CD4-positive, alpha-beta T cell treated with Interleukin-6 at 100 ng/mL for 8 hours (primary cell): ENCODE results near the gene WFDC1.
"Not testable (repeated sequence)": the region's sequence is repeated elsewhere in the genome, so short reads cannot be mapped to it uniquely, and the experiment has no call there.

Experiments used
- DNase-seq: peaks from one replicate; pipeline ENCODE4 v3.0.0-alpha.2; 2020; ENCODE audit warnings: mixed read lengths, low spot score

WFDC1 gene

DNA sequence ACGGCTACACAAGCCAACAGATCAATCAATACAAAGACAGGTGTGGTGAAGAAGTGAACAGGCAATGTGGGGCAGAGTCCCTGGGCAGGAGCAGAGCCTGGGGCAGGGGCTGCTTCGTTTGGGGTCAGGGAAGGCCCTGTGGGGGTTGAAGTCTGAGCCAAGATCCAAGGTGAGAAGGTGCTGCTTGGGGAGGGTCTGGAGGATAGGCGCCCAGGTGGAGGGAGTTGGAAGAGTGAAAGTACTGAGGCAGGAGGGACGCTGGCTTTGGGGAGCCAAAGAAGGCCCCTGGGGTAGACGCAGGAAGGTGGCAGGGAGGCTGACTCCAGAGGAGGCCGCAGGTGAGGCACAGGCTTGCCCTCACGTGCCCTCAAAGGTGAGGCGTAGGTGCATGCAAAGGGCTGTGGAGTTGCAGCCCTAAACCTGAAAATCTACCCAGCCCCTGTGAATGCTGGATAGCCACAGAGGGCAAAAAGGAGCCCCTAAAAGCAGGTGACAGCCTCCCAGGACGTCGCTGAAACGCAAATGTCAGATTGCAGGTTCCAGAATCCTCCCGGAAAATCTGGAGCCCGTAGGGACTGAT, 33.3 kb downstream of the WFDC1 start:
- DNase-seq, result no peak

DNA sequence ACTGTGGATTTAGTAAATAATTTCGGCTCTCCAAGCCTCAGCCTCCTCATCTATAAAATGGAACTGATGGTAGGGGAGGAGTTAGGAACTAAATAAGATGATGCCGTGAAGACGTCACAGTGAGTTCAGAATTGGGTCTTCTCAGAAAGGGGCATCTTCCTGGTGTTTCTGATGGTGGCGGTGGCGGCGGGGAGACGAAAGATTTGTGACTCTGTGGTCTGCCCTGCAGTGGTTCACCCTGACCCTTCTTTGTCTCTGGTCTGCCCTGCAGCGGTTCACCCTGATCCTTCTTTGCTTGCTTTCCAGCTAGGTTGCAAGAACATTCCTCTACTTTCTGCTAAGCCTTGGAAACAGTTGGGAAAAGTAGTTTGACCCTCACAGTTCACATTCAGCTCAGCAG, 34.3 kb downstream of the WFDC1 start:
- no peak for DNase-seq

DNA sequence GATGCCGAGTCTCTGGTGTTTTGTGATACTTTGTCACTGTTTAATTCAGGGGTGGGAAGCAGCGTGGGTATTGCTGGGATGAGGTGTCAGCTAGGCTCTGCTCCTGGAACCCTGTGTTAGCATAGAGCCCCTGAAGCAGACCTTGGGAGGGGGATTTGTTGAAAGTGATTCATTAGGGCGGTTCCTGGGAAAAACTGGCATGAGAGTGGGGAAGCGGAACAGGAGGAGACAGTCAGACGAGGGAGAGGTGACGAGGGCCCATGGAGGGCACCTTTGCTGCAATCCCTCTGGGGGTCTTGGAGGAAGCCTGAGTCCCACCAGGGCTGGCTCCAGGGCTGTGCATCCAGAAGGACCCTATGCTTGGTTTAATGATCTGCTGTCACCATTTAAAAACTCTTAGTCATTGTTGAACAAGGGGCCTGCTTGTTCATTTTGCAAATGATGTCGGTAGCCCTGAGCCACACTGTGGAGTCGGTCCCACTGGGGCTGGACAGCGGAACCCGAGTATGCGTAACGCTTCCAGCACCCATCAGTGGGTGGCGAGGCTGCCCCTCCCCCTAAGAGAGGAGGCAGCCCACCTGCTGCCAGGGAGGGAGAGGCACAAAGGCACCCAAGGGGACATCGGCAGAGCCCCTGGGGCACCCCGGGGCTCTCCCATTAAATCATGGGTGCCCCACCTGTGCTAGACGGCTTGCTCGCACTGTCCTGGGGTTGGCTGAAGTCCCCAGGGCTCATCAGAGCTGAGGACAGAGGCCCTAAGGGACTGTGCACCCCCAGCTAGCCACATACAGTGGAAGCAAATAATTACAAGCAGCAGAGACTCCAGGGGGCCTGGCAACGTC, 35.4 kb downstream of the WFDC1 start:
- no peak for DNase-seq

DNA sequence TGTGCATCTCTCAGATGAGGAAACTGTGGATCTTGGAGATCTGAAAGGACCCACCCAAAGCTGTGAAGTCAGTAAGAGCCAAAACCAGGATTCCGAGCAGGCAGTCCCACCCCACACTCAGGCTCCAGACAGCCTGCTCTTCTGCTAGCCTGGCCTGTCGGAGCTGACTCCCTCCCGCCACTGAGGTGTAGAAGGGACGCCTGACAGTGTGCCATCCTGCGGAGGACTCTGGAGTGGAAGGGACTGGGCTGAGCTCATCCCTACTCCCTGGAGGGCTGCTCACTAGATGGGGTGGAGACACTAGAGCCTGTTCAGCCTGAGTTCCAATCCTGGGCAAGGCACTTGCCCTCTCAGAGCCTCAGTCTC, 36.0 kb downstream of the WFDC1 start:
- no peak for DNase-seq

GRCh38 chr16:84331998-84332780, 37.5 kb downstream of the WFDC1 start:
- no peak for DNase-seq

- DNase-seq, result no peak
These were observed 38.5 kb downstream of the WFDC1 start for GRCh38 chr16:84332975-84333684.

DNA sequence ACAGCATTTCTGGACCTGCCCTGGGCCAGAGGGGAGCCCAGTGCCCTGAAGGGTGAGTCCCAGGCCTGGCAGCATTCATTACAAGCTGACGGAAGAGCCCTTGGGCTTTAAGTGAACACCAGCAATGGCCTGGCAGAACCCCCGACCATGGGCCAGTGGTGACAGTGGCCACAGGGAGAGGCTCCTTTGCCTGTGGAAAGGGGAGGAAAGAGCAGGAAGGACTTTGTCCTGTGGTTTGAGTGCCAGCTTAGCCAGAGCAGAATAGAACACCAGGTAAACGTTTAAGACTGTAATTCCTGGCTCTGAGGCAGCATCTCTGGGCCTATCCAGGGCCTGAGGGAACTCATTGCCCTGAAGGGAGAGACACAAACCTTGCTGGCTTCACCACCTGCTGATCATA, 39.4 kb downstream of the WFDC1 start:
- no peak for DNase-seq

DNA sequence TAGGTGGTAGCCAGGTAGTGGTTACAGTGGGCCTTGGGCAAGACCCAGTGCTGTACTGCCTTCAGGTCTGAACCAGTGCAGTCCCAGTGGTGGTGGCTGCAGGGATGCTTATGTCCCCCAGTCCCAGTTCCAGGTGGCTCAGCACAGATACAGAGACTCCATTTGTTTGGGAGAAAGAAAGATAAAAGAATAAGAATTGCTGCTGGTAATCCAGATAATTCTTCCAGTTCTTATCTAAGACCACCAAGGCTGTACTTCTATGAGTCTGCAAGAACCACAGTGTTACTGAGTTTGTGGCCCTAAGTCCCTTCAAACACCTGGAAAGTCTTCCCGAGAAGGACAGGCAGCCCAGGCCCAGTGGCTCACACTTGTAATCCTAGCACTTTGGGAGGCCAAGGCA, 39.8 kb downstream of the WFDC1 start:
- no peak for DNase-seq

DNA sequence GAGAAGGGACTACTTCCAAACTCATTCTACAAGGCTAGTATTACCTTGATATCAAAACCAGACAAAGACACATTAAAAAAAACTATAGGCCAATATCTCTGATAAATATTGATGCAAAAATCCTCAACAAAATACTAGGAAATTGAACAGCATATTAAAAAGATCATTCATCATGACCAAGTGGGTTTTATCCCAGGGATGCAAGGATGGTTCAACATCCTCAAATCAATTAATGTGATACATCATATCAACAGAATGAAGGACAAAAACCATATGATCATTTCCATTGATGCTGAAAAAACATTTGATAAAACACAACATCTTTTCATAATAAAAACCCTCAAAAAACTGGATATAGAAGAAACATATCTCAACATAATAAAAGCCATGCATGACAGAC, 42.6 kb downstream of the WFDC1 start:
- DNase-seq, result not testable (repeated sequence)

GRCh38 chr16:84339311-84339710, 44.6 kb downstream of the WFDC1 start:
- DNase-seq, result no peak

DNA sequence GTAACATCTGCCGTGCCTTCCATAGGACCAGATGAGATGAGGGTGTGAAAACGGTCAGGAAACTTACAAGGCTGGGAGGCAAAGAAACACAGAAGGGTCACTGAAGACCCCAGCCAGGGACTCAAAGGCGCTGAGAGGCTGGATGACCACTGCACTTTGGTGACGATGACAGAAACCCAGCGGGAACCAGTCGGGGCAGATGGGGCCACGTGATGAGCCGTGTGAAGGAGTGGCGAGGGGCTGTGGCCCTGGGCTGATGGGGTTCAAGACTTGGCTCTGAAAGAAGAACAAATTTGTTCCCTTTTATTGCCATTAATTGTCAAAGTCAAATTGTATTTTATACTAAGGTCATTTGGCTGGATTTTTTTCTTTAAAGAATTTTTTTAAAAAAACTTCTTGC, 45.1 kb downstream of the WFDC1 start:
- no peak for DNase-seq

DNA sequence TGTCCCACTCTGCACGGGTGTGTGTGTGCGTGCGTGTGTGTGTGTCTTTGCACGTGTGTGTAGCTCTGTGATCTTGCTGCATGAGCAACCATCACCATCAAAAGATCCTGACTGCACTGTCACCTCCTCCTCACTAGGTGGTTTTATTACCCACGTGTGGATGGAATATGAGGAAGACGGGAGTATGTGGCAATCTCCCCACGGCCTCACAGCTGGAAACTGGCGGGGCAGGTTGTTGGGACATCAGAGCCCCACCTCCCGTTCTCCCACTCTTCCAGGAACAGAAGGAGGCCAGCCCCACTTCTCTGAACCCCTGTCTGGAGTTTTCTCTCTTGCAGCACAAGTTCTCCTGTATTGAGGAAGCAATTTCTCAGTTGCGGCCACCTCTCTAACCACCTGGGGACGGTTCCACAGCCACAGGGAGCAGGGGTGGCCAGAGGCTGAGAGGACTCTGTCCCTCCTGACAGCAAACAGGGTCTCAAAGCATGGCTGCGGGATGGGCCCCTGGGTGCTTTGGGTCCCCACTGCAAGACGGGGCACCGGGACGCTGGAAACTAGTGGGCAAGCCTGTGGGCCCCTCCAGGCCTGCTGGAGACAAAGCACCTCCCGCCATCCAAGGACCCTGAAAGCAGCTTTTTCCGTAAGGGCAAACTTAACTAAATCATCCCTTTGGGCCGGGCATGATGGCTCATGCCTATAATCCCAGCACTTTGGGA, 45.8 kb downstream of the WFDC1 start:
- DNase-seq, result no peak

GRCh38 chr16:84341528-84342295, 47.0 kb downstream of the WFDC1 start:
- no peak for DNase-seq

DNA sequence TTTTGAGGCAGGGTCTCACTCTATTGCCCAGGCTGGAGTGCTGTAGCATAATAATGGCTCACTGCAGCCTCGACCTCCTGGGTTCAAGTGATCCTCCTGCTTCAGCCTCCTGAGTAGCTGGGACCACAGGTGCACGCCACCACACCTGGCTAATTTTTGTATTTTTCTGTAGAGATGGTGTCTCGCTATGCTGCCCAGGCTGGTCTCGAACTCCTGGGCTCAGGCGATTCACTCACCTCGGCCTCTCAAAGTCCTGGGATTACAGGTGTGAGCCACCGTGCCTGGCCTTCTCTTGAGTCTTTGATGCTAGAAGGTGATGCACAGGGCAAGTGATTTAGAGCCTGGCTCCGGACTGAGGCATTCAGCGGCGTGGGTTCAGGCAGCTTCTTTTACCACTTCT, 49.1 kb downstream of the WFDC1 start:
- DNase-seq, result not testable (repeated sequence)

GRCh38 chr16:84344781-84345180, 50.1 kb downstream of the WFDC1 start:
- DNase-seq, result no peak

DNA sequence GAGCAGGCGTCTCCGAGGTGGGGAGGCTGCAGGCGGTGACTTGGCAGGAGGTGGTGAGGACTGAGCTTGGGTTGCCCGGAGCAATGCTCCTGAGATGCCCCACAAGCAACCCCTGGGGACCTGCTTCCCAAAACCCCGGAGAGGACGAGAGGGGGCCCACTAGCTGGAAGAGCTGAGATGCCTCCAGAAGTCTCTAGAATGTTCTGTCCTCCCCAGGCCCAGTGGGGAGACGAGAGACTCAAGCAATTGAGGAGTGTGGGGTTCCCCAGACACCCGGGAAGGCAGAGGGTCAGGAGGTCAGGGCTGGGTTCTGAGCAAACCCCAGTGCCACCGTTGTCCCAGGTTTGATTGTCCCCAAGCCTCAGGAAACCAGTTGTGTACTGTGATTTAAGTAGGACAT, 52.5 kb downstream of the WFDC1 start:
- DNase-seq, result no peak

- DNase-seq, result no peak
These were observed 53.8 kb downstream of the WFDC1 start for GRCh38 chr16:84348386-84348888.

DNA sequence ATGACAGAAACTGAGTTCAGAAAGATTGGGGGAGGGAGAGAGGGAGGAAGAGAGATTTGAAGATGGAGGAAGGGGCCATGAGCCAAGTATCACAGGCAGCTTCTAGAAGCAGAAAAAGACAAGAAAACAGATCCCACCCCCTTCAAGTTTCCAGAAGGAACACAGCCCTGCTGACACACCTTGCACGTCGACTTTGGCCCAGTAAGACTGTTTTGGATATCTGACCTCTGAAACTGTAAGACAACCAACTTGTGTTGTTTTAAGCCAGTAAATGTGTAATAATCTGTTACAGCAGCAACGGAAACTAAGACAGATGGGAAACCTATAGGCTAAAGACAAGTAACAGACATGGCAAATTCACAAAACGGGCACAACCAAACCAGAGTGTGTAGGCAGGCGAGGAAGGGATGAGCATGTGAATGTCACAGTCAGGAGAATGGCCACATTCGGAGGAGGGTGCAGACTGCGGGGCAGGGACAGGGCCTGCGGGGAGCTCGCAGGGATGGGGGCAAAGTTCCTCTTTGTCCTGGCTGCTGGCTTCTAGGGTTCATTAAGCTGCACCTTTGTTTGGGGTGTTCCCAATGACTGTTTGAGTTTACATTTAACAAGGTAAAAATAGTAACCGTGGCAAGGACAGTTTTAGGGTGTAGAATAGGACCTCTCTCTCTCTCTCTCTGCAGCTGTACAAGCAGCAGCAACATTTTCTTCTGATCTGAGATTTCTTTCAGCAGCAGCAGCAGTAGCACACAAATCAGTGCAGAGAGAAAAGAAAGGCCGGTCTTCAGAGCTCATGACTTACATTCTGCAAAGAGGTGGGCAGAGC, 55.4 kb downstream of the WFDC1 start:
- no peak for DNase-seq

DNA sequence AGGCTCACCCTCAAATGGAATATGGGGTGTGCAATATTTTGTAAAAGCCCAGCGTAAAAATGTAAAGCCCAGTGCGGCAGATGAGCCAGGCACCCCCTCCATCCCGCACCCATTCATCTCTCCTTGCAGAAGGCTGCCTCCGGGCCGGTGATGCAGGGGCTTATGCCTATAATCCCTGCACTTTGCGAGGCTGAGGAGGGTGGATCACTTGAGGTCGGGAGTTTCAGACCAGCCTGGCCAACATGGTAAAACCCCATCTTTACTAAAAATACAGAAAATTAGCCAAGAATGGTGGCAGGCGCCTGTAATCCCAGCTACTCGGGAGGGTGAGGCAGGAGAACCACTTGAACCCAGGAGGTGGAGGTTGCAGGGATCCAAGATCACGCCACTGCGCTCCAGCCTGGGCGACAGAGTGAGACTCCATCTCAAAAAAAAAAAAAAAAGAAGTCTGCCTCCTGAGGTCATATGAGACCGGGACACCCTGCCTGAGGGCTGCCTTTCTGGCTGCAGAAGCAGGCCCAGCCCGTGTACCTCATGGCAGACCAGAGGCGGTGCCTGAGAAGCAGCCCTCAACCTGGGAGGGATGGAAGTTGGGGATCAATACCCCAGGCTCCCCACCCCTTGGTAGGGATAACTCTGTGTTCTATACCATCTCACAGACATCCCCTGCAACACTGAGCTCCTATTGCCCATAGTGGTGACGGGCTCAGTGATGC, 56.2 kb downstream of the WFDC1 start:
- DNase-seq, result no peak
